Activated effector memory CD4-positive, alpha-beta T cell treated with anti-CD3 and anti-CD28 coated beads, Interleukin-2, amount 50 U/mL, for 16 hours (primary cell): ENCODE results near the gene MMP24.

Experiments used
- DNase-seq: peaks from one replicate; pipeline ENCODE4 v3.0.0-alpha.2; 2020

The MMP24 gene

GRCh38 chr20:35316086-35316485 is 89.6 kb downstream of the MMP24 start:
- no peak for DNase-seq

DNA sequence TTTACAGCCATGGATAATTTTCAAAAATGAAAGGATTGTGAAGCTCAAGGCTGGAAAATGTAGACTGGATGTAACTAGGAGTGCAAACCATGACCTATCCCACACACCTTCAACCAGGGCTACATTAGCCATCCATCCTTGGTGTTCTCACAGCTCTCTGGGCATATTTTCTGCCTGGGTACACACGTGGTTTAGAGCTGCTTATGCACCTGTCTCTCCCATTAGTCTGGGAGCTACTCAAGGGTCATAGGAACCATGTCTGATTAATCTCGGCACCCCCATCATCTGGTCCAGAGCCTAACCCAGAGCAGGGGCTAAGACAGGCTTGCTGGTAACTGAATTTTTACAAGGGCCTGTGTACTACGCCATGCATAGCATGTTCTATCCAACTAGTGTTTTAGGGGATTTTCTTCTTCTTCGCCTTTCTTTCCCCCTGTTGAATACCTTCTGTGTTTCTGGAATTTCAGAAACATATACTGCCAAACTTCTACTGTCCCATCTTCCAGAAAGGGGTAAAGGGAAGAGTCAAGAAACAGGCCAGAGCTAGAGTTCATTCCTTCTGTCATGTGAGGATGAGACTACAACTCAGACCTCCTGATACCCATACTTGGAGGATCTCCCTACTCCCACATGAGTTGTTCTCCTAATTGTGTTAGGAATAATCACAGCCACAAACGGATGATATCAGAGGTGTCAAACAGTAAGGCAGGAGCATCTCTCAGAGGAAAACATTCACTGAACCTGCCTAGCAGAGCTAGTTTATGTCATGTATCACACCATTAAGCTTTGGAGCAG is 91.1 kb downstream of the MMP24 start:
- DNase-seq, result no peak

DNA sequence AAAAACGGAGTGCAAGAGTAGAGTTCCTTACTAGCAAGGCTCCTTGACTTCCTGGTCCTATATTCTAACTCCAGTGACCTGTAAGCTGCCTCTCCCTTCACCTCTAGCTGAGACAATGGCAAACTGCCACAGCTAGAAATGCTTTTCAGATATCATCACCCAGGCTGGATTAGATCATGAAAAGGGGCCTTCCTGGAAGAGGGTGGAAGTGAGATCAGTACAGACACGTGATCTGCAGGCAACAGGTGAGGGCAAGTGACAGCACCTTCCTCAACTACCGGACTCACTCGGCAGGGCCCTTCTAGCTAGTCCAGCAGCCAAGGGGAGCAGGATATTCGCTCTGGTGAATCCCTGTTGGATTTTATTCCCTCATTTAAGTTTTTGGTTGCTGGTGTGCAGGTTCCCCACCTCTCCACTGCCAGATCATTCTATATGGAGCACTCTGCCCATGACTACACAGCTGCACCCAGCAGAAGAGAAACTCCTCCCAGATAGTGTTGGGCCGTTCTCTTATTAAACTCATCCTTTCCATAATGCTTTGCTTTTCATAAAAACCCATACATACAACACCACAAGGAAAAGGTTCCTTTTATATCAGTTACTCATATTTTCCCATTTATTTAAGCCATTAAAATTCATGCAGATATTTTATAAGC is 92.1 kb downstream of the MMP24 start:
- no peak for DNase-seq

DNA sequence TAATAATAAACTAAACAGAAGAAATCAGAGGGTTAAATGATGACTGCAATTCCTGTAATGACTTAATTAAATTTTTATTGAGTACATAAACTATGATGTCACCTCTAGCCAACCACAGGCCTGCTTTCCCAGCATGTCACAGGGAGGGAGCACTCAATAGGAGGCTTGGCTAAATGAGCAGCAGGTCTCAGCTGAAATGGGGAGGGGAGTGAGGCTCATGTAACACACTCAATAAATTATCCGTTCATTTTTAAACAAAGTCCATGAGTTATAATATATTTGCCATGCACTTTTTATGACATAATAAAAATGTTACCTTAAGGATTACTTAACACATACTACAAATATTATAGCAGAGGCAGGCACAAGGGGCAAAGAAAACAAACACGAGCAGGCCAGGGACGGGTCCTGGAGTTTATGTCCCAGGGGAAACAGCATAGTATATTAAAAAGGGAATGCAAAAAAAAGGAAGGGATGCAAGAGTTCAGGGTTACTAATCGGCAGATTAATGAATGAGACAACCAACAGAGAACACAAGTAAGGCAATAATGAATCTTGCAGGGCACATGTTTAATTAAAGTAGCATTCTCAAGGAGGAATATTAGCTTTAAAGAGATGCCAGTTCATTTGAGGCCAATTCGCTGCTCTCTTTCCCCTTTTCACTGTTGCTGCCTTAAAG is 92.8 kb downstream of the MMP24 start:
- DNase-seq, result no peak

DNA sequence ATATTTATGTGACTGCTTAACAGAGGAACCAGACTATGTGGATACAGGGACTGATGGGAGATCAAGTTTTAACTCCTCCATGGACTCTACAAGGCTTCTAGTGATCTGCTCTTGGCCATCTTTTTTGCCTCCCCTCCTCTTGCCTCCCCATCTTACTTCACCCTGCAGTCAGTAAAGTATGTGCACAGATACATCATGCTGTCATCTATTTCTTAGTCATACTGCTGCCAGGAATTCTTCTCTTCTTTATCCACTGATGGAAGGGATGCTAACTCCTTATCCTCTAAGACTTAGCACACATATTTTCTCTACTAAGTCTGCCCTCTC is 93.3 kb downstream of the MMP24 start:
- DNase-seq, result no peak

DNA sequence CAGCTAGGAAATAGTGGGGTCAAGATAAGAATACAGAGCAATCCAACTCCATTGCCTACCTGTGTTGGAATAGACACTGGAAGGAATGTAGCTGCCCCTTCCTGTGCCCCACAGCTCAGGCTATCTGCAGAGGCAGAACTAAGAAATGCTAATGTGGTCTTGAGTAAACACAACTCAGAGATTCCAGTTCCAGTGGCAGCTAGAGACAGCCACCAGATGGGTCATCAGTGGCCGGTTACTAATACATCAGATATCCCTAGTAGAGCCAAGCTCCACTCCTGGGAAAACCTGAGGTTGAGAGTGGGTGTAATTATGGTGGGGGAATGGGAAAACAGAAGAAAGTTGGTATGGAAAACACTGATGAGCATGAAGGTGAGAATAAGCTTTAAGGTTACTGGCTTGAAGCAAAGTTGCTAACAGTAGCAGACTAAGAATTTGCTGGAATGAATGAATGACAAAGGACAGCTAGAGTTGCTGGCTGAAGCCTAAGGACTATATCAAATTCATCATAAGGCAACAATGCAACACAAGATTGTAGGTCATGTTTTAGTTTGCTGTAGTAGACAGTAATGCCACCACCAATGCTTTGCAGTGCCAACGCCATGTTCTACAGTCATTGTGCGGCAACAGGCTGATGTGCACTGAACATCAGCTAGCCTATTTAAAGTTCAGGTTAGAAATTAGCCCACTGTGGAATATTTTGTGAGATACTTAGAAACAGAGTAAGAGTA is 94.1 kb downstream of the MMP24 start:
- DNase-seq, result no peak

GRCh38 chr20:35325401-35325800 is 98.9 kb downstream of the MMP24 start:
- no peak for DNase-seq

DNA sequence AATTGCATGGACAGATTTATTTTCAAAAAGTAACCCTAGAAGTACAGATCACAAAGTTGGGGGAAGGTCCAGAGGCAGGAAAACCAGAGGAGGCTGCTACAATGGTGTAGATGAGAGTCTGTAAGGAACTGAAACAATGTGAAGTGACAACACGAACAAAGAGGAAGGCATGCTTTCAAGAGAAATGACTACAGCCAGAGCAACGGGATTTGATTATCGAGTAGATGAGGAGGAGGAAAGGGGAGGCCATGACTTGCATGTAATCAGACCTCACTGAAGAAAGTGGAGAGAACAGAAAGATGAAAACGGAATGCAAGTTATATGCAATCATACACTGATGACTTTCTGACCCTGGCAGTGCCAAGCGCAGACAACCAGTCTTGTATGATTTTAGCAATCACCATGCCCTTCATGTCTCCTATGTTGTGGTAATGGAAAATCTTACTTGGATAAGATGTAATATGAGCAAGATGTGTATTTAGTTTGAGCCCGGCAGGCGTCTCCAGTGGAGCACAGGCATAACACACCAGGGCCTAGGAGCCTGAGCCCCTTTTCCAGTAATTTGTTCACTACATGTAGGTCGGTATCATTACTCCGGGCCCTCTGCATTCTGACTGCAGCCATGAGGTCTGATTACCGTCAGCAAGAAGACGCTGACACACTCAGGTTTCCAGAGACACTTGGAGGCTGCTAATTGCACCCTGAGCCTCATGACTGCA is 99.7 kb downstream of the MMP24 start:
- DNase-seq, result no peak
